ENCODE measurements around the gene OTOS.

OTOS gene

GRCh38 chr2:240135706-240136012 lies 4.8 kb downstream of the OTOS start:
- DNase-seq: no peak

- no peak for DNase-seq
Measured at GRCh38 chr2:240134956-240135520, 5.4 kb downstream of the OTOS start.

- DNase-seq: no peak
Measured at GRCh38 chr2:240134466-240134865, 6.0 kb downstream of the OTOS start.

DNA sequence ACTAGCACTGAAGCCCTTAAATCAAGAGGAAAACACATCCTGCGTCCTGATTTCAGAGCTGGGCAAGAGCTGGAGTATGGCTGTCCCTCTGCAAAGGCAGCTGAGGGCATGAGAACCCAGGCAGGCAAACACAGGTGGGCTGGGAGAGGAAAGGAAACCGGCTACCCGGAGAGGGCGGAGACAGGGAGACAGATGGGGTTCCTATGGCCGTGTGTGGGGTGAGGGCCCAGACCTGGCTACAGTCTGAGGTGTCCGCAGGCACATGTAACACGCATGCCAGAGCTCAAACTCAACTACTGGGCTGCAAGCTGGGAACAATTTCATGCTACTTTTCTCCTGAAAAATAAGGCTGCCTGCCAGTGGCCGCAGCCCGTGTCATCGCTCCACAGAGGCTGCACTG lies 7.1 kb downstream of the OTOS start:
- no peak for DNase-seq

DNA sequence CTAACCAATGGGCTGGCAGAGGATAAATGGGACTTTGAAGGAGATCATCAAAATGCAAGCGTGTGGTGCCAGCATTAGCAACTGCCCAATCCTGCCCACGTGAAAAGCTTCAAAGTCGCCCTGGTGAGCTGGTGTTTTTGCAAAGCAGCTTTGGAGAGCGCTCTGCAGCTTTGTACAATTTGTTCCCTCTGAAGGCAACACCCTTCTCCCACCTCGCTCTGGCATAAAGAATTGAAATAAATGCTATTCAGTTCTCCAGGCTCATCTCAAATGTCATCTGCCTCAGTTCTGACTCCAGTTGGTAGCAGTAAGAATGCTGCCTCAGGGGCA lies 7.8 kb downstream of the OTOS start:
- no peak for DNase-seq

- no peak for DNase-seq
Measured at GRCh38 chr2:240131941-240132650, 8.4 kb downstream of the OTOS start.

DNA sequence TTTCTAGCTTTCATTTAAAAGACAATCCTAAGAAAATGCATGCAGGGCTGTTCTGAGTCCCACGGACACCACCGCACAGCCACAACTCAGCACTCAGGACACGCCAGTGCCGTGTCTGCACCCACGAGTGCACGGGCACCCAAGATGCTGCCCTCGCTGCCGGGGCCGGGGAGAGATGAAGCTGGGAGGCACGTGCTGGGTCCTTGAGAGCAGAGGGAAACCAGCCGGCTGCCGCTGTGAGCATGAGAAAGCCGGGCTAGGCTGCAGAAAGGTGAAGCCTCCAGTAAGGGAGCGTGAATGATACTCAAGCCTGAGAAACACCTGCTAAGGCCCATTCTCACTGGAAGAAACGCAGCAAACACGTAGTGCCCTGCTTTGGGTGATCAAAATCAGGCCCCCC lies 9.2 kb downstream of the OTOS start:
- no peak for DNase-seq

DNA sequence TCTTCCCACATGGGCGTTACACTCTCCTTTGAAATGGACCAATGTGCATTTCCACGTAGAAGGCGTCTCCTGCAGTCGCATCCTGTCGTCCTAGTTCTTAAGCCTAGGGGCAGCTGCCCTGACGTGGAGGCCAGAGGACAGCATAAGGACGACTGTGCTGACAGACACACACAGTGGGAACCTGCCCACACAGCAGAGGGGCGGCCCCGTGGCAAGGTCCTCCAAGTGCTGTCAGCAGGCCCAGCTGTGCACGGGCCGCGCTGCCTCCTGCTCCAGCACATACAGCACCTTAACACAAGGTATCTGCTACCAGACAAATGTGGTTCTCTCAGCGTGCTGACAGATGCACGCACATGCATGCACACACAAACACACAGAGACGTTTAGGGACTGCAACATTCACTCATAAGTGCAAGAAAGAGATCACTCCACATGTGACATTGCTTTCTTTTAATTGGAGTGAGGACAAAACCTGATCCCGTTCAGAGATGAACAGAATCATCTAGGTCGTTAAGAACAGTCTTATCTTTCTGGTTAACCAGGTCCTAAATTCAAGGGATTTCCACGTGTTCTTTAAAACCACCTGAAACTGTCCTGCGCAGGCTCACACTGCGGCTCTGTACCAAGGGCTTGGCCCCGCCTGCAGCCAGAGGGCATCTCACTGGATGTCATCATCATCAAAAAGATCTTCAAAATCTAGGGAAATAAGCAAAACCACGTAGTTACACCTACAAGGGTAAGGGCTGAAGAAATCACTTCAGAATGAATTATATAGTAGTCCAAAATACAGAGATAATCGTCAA lies 9.9 kb downstream of the OTOS start:
- DNase-seq: no peak

GRCh38 chr2:240129731-240130392 lies 10.6 kb downstream of the OTOS start:
- no peak for DNase-seq

- no peak for DNase-seq
Measured at GRCh38 chr2:240129311-240129710, 11.1 kb downstream of the OTOS start.

DNA sequence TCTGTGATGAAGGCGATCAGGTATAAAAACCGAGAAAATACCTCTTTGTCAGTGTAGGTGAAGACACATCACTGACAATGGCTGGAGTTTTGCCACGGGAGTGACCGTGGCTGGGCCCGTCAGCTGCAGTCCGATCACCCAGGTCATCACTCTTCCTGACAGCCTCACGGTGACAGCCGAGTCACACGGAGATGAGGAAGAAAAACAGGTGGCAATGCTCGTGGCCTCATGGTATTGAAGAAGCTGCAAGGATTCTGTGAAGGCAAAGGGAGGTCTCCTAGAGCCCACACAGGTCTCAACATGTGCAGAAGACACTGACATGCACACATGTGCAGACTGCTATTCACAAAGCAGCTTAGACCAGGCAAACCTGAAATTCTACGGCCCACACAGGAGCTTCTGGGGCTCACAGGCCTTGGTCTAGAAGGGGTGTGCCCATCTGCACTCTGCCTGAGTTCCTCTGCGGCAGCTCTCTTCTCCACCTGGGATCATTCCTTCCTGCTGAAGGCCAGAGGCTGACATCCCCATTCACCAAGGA lies 11.8 kb downstream of the OTOS start:
- DNase-seq: no peak

- DNase-seq: no peak
Measured at GRCh38 chr2:240127911-240128607, 12.4 kb downstream of the OTOS start.

DNA sequence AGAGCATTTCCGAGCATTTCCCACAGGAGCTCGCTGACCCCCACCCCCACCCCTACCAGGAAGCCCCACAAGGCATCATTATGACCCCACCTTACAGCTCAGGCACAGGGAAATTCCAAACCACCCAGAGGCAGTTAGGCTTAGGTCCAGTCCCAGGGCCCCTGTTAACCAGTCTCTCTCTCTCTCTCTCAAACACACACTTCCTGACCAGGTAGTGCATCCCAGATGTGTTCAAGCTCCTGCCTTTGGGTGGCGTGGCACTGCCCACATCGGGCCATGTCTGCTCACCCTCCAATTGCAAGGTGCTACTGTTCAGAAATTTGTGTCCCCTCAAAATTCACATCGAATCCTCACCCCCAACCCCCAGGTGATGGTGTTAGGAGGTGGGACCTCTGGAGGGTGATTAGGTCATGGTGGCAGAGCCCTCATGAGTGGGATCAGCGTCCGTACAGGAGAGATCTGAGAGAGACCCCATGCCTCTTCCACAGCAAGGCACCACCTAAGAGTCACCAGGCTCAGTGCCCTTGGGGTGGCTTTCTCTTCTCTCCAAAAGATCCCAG lies 13.2 kb downstream of the OTOS start:
- no peak for DNase-seq

- no peak for DNase-seq
Measured at GRCh38 chr2:240126731-240127130, 13.7 kb downstream of the OTOS start.

- DNase-seq: no peak
Measured at GRCh38 chr2:240125742-240126141, 14.7 kb downstream of the OTOS start.

- no peak for DNase-seq
Measured at GRCh38 chr2:240124651-240125030, 15.8 kb downstream of the OTOS start.

- no peak for DNase-seq
Measured at GRCh38 chr2:240123821-240124650, 16.4 kb downstream of the OTOS start.

DNA sequence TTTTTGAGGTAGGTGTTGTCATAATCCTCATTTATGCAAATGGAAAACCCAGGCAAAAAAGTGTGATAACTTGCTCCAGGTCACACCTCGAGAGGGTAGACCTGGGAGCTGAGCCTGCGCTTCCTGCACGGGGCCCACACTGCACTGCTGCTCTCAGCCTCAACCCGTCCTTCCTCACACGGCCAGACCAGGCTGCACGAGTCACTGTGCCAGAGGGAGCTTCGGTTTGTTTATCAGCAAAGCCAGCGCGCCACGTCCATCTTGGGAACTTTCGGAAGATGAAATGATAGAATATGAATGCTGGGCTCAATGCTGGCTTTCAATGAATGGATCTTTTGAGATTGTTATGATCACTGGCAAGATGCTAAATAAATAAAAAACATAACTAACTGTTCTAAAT lies 18.8 kb downstream of the OTOS start:
- no peak for DNase-seq

DNA sequence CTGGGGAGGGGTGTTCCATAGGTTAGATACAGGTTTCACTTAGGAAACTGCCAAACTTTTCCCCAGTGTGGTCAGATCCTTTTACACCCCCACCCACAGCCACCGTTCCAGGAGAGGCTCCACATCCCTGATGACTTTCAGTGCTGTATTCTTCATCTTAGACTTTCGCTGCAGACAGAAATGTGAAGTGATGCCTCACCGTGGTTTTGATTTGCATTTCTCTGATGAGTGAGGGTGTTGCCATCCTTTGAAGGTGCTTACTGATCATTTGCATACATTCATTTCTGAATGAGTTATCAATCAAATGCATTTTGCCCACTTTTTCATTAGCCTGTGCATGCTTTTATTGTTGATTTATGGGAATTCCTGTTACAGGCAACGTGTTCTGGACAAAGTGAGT lies 19.3 kb downstream of the OTOS start:
- no peak for DNase-seq

DNA sequence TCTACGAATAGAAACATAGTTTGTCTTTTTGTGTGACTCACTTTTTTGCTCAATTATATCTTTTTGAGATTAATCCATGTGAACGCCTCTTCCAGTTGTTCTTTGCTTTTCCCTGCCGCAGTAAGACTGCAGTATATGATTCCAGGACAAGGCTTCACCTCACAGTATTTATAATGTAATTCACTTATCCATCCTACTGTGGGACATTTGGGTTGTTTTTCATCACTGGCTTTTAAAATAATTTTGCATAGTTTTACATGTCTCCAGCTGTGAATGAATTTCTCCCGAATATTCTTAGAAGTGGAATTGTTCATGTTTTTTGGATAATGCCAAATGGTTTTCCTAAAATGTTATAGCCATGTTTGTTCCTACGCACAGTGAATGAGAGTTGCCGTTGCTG lies 26.2 kb downstream of the OTOS start:
- DNase-seq: no peak

DNA sequence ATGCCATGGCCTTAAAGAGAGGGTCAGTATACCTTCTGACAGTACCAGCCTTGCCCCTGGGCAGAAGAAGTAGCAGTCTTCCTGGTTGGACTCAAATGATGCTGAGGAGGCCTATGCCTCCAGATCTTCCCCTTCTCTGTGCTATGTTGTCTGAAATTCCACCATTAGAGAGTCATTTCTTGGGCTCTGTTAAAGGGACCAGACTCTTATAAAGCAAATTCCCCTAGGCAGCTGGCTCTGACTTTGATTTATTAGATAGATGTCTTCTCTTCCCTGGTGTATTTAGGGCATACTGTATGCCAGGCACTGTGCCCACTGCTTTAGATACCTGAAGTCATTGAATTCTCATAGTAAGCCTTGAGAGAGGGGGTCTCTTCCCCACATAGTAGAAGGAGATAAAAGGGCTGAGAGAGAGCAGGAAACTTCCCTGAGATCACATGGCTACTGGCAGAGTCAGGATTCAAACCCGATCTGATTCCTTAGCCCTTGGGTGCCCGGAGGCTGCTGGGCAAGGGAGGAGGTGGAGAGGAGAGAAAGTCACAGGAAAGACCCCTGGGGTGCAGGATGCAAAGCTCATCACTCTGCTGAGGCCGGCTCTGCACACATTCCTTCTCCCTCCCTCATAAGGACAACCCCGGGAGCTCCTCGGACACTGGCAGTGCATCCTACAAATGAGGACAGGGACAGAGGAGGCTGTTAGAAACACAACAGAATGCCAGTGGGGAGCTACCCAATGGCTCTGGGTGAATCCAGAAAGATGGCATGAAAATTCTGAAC lies 27.4 kb downstream of the OTOS start:
- DNase-seq: no peak
